HG02884 (cell line): ENCODE results near the gene NT5M.

Experiments
- ATAC-seq: cut with Tn5 transposase; IDR thresholded peaks from one replicate; pipeline ENCODE4 v1.9.1; 2021; ENCODE audit warnings: mild to moderate bottlenecking, moderate library complexity; ENCODE audit not compliant: unreplicated experiment

Gene NT5M

GRCh38 chr17:17353625-17354484 is 50.7 kb downstream of the NT5M start:
- no peak for ATAC-seq

GRCh38 chr17:17354560-17355349 is 51.6 kb downstream of the NT5M start:
- no peak for ATAC-seq

GRCh38 chr17:17355426-17355825 is 52.3 kb downstream of the NT5M start:
- ATAC-seq = no peak

GRCh38 chr17:17356149-17356930 is 53.2 kb downstream of the NT5M start:
- no peak for ATAC-seq

- no peak for ATAC-seq
Observed at GRCh38 chr17:17356931-17357270, 53.7 kb downstream of the NT5M start.

- no peak for ATAC-seq
Observed at GRCh38 chr17:17358060-17358751, 55.0 kb downstream of the NT5M start.

- ATAC-seq = no peak
Observed at GRCh38 chr17:17358866-17359265, 55.7 kb downstream of the NT5M start.

- ATAC-seq = no peak
Observed at GRCh38 chr17:17359271-17359670, 56.1 kb downstream of the NT5M start.

GRCh38 chr17:17360087-17360730 is 57.0 kb downstream of the NT5M start:
- ATAC-seq = no peak

- ATAC-seq = no peak
Observed at GRCh38 chr17:17361543-17361866, 58.3 kb downstream of the NT5M start.

- no peak for ATAC-seq
Observed at GRCh38 chr17:17361867-17362539, 58.8 kb downstream of the NT5M start.

GRCh38 chr17:17362540-17362930 is 59.4 kb downstream of the NT5M start:
- no peak for ATAC-seq

- no peak for ATAC-seq
Observed at GRCh38 chr17:17363638-17364337, 60.6 kb downstream of the NT5M start.

- no peak for ATAC-seq
Observed at GRCh38 chr17:17364338-17364667, 61.1 kb downstream of the NT5M start.

GRCh38 chr17:17365476-17366110 is 62.4 kb downstream of the NT5M start:
- ATAC-seq = no peak

GRCh38 chr17:17366235-17366634 is 63.1 kb downstream of the NT5M start:
- no peak for ATAC-seq

GRCh38 chr17:17366941-17367875 is 64.0 kb downstream of the NT5M start:
- no peak for ATAC-seq

- ATAC-seq = no peak
Observed at GRCh38 chr17:17367931-17368330, 64.8 kb downstream of the NT5M start.
